ENCODE measurements around the gene IGSF21.

IGSF21 gene

DNA sequence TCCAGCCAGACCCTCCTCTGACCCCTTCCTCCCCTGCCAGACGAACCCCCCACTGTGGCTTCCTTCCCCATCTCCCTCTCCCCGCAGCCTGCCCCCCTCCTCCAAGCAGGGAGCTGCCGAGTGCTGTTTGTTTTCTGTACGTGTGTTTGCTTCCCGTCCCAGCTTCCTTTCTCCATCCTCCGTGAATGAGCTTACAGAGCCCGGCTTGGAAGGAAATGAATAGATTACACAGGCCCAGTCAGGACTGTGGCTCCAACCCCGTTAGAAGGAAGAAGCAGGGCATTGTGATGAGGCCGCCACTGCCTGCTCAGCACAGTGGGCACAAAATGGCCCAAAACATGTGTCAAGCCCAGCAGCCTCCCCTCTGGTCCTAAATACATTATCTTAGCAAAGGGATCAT lies 123.2 kb downstream of the IGSF21 start:
- no peak for TF ChIP-seq CTCF (IDR thresholded peaks at IDR 0.05; ENCODE audit: low read length)
- TF ChIP-seq EZH2 (IDR thresholded peaks at IDR 0.05; ENCODE audit: borderline replicate concordance, low read length) = no peak

DNA sequence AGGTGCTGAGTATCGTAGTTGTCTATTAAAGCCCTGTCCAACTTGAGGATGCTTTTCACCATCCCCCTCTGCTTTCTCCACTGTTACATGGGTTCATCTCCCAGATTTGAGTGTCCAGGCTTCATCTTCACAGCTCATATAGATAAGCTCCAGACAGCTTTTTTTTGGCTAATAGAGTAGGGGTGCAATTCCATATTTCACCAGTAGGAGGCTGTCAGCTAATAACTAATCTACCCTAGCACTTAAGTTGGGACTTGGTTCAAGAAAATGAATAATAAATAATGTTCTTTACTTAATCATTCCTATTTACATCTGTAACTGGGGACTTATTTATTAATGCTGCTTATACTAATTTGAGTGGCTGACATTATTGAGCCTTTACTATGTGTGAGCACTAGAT lies 124.5 kb downstream of the IGSF21 start:
- Histone ChIP-seq H3K4me3 (ENCODE audit: low read depth, low read length, poor library complexity, severe bottlenecking) (no peak overlapping the region), H3K9ac (ENCODE audit: low read length) (no peak overlapping the region), H3F3A (ENCODE audit: insufficient read depth, low read length) (no peaks in the 10 kb centered on the region), H3K9me2 (ENCODE audit: low read depth, low read length) (no peaks in the 10 kb centered on the region), H3K4me2 (ENCODE audit: low read length) (no peak overlapping the region), H3K9me3 (ENCODE audit: low read length) (0 out of 2 replicates have a peak, but pooled peaks cover 3% of the 10 kb centered on the region), H3K79me2 (ENCODE audit: insufficient read depth, low read length) (no peaks in the 10 kb centered on the region), H3K36me3 (ENCODE audit: insufficient read depth, low read length) (no peaks in the 10 kb centered on the region), H3K27me3 (ENCODE audit: insufficient read depth, low read length) (no peaks in the 10 kb centered on the region), H2AFZ (ENCODE audit: low read length) (no peak overlapping the region), H3K4me1 (ENCODE audit: insufficient read depth, low read length, severe bottlenecking) (no peaks in the 10 kb centered on the region), H3K27ac (ENCODE audit: low read depth, low read length, poor library complexity, severe bottlenecking) (no peak overlapping the region), H4K20me1 (ENCODE audit: insufficient read depth, low read length) (no peaks in the 10 kb centered on the region)
- TF ChIP-seq CTCF (IDR thresholded peaks at IDR 0.05; ENCODE audit: low read length) (peak; percentile 39), EZH2 (IDR thresholded peaks at IDR 0.05; ENCODE audit: borderline replicate concordance, low read length) (no peak)

More for the DNA sequence above, 123.2 kb downstream of the IGSF21 start:
- Histone ChIP-seq H3K9me2 (ENCODE audit: low read depth, low read length) (no peaks in the 10 kb centered on the region), H3K9me3 (ENCODE audit: low read length) (0 out of 2 replicates have a peak, but pooled peaks cover 3% of the 10 kb centered on the region), H3F3A (ENCODE audit: insufficient read depth, low read length) (no peaks in the 10 kb centered on the region), H3K4me3 (ENCODE audit: low read depth, low read length, poor library complexity, severe bottlenecking) (no peak overlapping the region), H3K36me3 (ENCODE audit: insufficient read depth, low read length) (no peaks in the 10 kb centered on the region), H3K9ac (ENCODE audit: low read length) (no peak overlapping the region), H3K79me2 (ENCODE audit: insufficient read depth, low read length) (no peaks in the 10 kb centered on the region), H2AFZ (ENCODE audit: low read length) (no peak overlapping the region), H3K27ac (ENCODE audit: low read depth, low read length, poor library complexity, severe bottlenecking) (no peak overlapping the region), H4K20me1 (ENCODE audit: insufficient read depth, low read length) (no peaks in the 10 kb centered on the region), H3K27me3 (ENCODE audit: insufficient read depth, low read length) (no peaks in the 10 kb centered on the region), H3K4me1 (ENCODE audit: insufficient read depth, low read length, severe bottlenecking) (no peaks in the 10 kb centered on the region), H3K4me2 (ENCODE audit: low read length) (no peak overlapping the region)

GRCh38 chr1:18233176-18233864 lies 125.7 kb downstream of the IGSF21 start:
- Histone ChIP-seq H3F3A (ENCODE audit: insufficient read depth, low read length) (no peaks in the 10 kb centered on the region), H2AFZ (ENCODE audit: low read length) (no peak overlapping the region), H3K27me3 (ENCODE audit: insufficient read depth, low read length) (no peaks in the 10 kb centered on the region), H3K36me3 (ENCODE audit: insufficient read depth, low read length) (no peaks in the 10 kb centered on the region), H3K4me2 (ENCODE audit: low read length) (no peak overlapping the region), H3K4me3 (ENCODE audit: low read depth, low read length, poor library complexity, severe bottlenecking) (no peak overlapping the region), H3K27ac (ENCODE audit: low read depth, low read length, poor library complexity, severe bottlenecking) (no peak overlapping the region), H3K9ac (ENCODE audit: low read length) (no peak overlapping the region), H3K9me2 (ENCODE audit: low read depth, low read length) (no peaks in the 10 kb centered on the region), H3K79me2 (ENCODE audit: insufficient read depth, low read length) (no peaks in the 10 kb centered on the region), H3K9me3 (ENCODE audit: low read length) (0 out of 2 replicates have a peak, but pooled peaks cover 3% of the 10 kb centered on the region), H4K20me1 (ENCODE audit: insufficient read depth, low read length) (no peaks in the 10 kb centered on the region), H3K4me1 (ENCODE audit: insufficient read depth, low read length, severe bottlenecking) (no peaks in the 10 kb centered on the region)
- TF ChIP-seq CTCF (IDR thresholded peaks at IDR 0.05; ENCODE audit: low read length) (no peak), EZH2 (IDR thresholded peaks at IDR 0.05; ENCODE audit: borderline replicate concordance, low read length) (no peak)

All from OCI-LY1 (cell line).